ENCODE measurements around the gene TRAPPC2.
A peak's percentile ranks its signal among the peaks of the same experiment; 100 is the strongest.

TRAPPC2 gene

DNA sequence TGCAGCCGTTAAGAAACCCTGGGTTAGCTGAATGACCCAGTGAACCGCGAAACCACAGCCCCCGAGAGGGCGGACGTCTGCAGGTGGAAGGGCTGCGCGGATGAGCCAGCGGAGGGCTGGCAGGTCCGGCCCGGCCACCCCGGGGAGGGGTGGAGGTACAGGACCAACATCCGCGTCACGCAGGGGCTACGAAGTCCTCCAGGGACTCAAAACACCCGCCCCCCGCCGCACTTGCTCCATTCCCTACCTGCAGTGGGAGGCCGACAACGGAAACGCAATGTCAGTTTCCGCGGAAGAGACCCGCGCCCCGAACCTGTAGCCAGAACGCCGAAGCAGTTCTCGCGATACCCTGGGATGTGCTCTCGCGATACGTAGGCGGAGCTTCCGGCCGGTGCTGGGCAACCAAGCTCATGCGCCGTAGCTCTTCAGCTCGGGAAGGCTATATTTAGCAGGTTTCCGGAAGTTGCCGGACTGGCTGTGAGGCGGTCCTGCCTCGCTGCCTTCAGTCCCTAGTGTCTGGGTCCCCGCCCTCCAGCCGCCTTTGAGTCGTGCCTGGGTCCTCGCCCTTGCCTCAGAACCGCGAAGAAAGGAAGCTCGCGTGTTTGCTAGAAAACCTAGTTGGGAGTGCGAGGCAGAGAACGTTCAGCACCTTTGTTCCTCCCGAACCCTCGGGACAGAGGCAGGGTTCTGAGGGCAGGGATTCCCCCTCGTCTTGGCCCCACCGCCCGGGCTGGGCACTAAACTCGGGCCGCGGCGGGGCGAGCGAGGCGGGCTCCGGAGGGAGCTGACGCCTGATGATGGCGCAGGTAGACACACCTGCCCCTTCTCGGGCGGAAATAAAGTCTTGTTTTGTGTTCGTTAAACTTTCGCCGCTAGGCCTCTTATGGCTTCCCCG is at the start of gene TRAPPC2, which contains the start of gene OFD1:
Gene TRAPPC2, minus strand, starts transcription at position 343 of the 895 bp plus-strand sequence. CDS start 14,657 bp downstream, outside the sequence.
Gene OFD1, plus strand, starts transcription at position 471 of the 895 bp plus-strand sequence. Its CDS starts 324 bp downstream, at position 795.
- FAIRE-seq, result peak; percentile 86

DNA sequence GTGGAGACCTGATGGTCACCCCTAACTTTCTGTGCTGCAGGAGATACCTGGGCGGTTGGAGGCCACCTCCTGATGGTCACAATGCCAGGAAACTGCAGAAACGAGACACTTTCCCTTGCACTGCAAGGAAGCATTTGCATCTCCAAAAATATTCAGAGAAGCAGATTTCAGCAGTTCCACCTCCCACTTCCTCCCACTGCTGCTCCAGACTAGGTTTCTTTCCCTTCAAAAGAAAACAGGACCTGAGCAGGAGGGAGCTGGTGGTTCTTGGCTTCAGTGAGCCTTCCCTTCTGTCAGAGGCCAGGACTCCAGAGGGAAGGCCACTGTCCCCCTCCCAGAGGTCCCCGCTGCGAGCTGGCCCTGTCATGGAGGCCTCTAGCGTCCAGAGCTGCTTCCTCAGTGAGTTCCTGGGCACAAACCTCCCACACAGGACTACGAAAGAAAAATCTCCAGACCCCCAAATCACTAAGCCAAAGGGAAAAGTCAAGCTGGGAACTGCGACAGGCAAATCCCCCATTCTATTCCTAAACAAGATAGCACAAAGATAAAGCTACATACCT is 46.5 kb upstream of the TRAPPC2 start:
- no peak for FAIRE-seq

DNA sequence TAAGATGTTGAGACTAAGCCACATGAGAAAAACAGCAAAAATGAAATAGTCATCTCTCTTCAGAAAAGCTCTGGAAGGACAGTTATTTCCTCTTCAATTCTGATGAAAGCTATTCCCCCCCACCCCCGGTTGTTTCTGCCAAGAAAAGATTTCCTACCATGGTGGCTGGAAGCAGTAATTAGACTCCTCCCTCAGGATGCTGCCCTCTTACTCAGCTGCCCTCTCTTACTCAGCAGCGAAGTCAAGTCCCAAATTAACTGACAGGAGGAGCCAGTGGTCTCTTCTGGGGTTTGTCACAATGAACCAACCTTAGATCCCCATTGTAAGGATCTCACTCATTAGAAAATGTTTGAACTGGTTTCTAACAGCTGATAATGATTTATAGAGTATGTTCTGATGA is 44.5 kb upstream of the TRAPPC2 start:
- no peak for FAIRE-seq

DNA sequence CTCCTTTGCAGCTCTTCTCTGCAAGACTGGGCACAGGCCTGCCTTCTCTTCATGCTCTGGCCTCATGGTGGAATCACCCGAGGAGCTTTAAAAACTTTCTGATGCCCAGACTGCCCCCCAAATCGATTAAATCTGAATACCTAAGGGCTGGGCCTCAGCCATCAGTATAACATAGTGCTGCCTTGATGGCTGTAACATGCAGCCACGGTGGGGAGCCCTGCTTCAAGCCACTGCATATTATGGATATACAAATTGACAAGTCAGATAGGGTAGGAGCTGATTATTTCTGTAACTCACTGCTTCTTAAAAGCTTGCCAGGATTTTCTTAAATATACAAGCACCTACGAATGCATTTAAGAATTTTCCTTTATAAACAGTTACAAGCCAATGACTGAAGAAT is 42.0 kb upstream of the TRAPPC2 start:
- FAIRE-seq, result no peak

DNA sequence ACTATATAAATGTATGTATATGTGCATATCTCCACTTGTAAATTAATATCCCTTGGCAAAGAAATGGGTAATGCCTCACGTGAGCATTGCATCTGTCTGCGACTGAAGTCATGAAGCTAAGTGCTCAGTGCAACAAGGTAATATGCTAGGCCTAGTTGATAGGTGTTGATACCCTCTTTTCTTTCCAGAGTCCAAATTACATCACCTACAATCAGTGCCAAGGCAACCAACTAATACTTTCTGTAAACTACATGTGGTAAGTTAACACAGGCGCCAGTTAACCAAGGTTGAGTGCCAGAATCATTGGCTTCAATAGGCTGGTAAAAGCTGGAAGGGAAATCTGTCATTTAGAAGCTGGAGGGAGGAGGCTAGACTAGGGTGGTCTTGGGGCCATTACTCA is 41.4 kb upstream of the TRAPPC2 start:
- no peak for FAIRE-seq

DNA sequence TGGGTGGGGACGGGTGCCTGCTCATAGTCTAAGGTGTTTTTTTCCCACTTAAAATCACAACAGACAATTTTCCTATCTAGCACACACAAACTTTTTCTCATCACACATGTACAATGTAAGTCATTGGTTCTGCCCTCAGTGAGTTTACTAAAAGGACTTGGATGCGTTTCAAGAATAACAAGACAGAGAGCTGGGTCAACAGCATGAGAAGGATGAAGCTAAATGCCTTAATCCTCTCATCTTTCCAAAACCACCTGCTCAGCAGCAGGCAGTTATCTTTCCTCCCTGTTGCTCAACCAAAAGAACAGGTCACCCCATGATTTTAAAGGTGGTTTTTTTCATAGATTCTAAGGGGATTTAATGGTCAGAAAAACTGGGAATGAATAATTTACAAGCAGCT is 40.3 kb upstream of the TRAPPC2 start:
- FAIRE-seq, result no peak

DNA sequence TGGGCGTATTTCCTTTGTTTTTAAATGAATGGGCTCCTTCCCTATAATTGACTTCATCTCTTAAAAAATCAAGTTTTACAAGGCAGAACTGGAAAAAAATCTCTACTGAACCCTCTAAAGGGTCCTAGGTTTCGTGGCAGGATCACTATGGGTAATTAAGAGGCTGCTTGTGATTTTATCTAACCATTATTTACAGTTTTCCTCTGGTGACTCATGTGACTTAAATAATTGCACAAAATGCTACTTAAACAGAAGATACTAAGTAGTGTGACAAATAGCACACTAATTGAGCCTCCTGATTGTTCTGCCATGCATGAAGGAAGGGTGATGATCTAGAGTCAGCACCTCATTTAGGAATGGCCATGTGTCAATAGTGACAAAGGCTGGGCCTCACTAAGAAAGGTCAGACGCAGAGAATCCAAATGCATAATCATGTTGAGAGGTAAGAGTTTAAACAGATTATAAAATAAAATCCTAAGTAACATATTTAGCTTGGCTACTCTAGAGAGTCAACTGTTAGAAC is 35.7 kb upstream of the TRAPPC2 start:
- no peak for FAIRE-seq

DNA sequence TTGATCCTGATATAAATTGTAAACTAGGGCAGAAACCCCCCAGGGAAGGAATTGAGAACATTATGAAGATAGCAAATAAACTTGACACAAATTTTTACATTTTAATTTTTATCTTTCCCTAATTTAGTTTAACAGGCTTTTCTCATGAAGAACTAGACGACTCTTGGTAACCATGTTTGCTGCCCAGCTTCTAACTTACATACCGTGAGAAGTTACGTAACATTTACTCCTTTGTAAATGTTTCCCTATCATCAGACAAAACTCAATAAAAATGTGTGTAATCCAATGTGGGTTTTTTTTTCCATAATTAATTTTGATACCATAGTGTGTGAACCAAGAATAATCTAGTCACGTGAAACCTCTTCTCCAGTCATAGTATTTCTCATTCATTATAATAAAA is 34.5 kb upstream of the TRAPPC2 start:
- no peak for FAIRE-seq

DNA sequence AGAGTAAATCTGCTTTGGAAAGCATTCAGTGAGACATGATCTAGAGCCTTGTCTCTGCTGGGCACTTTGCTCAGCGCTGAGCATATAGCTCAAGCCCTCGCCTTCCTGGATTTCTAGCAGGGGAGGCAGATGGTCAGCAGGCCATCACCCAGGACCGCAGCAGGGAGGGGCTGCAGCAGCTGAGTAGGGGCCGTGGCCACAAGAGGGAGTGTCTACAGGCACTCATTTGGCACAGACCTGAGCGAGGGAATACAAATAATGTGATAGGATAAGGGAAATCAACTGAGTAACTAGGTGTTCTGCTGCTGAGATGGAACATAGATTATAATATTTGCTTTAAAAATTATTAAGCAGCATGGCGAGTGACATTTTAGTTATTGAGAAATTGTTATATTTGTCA is 30.3 kb upstream of the TRAPPC2 start:
- FAIRE-seq, result no peak

DNA sequence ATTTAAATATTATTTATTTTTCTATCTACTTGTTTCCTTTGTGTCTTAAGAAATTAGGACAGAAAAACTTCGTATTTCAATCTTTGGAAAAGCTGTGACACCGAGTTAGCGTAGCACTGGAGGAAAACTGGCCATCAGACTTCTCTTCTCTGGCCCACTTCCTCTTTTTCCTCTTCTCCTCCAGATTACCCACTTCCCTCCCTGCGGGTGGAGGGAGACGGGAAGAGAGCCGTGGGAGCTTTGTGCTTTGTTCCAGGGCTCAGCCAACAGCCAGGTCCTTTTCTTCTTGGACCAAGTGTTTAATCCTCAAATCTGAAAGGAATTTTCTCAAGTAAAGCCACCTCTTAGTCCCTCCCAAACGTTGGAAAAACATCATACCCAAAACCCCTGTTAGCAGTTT is 29.9 kb upstream of the TRAPPC2 start:
- FAIRE-seq, result no peak

DNA sequence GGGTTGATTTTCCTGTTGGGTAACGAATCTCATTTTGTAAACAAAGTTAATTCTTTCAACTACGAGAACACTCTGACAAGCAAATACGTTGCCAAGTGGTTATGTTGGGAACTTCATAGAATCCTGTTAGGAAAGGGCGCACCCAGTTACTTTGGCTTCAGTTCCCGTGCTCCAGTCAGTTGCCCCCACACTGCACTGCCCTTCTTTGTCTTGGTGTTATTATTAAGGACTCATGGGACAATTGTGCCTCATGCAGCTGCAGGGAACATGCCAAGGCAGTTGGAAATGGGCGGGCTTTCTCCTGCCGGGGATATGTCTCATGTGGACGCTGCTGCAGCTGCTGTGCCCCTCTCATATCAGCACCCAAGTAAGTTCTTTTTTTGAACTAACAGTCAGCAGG is 29.1 kb upstream of the TRAPPC2 start:
- no peak for FAIRE-seq

DNA sequence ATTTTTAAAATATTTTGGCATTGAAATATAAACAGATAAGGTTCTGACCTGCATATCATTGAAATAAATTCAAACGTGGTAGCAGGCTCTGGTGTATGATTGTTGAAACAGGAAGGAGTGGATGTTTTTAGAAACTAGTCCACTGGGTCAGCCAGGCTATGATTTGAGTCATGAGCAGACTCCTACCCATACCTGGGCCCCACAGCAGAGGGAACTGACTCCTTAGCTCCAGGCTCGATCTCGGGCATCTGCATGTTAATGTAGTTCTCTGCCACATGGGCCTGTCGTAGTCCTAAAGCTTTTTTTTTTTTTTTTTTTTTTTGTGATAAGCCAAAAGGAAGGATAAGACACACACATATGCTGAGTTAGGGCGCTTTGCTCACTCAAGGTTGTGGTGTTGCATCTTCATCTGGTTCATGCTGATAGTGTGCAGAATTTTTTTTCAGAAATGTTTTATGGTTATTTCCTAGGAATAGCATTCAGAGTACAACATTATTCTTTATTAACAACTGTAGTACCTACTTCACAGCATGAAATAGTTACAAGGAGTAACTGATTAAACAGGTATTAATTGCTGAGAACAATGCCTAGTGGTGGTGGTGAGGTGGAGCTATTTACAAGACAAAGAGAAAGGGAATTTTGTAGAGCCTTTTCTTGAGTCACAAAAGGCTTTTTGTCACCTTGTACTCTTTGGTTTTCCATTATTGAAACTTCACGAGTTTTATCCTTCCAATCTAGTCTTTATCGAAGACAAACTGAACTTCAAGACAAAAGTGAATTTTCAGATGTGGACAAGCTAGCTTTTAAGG is 27.4 kb upstream of the TRAPPC2 start:
- no peak for FAIRE-seq

DNA sequence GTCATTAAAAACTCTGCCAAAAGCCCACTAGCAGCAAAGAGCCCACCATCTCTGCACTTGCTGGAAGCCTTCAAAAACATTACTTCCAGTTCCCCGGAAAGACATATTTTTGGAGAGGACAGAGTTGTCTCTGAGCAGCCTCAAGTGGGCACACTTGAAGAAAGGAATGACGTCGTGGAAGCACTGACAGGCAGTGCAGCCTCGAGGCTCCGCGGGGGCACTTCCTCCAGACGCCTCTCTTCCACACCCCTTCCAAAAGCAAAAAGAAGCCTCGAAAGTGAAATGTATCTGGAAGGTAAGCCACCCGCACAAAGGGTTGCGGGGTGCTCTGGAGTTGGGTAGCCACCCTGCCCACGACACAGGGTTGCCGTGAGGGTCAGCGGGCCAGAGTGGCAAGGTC is 26.0 kb upstream of the TRAPPC2 start:
- FAIRE-seq, result no peak

DNA sequence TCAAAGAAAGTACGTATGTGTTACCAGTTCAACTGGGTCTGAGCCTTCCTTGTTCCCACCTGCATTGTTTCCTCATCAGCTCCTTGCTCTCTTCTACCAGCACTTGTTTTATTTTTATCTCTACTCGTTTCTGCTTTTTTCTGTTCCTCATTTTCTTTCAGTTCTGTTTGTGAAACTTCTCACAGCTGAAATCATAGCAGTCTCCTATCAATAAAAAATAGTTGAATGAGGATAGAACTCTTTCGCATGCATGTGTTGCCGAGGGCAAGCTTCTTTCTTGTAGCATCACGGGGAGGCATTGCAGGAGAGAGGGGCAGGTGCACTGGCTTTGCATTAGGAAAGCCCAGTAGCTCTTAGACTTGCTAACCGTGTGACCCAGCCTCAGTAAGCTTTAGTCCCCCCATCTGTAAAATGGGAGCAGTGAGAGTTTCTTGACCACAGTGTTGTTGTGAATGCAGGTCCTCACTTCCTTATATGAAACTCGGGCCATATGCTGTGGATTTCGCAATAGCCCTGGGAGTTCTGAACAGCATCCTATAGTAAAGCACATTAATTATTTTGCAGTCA is 24.8 kb upstream of the TRAPPC2 start:
- FAIRE-seq, result no peak

DNA sequence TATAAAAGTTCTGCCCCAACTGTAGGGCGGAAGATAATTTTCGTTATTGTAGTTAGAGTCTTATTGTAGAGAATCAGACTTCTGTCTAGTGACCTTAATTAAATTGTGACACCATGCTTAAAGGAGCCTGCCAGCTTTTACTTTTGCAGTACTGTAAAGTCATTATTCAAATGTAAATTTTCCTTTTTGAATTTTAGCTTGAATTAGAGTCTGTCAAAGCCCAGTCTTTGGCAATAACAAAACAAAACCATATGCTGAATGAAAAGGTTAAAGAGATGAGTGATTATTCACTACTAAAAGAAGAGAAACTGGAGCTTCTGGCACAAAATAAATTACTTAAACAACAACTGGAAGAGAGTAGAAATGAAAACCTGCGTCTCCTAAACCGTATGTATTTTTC is 22.0 kb upstream of the TRAPPC2 start:
- FAIRE-seq, result no peak

DNA sequence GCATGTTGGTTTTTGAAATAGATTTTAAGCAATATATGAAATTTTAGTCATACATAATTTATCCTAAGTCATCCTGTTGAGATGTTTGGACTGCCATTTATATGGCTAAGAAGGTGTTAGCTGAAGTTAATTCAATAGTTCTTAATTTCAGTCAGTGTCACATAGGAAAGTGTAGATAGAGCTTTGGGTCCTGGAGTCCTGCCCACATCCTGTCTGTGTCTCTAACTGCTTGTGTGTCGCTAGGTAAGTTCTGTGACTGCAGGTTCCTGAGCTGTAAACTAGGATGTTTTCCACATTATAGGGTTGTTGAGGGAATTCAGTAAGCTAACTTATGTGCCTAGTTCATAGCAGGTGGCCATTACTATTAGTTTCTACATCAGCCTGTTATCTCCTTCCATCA is 20.8 kb upstream of the TRAPPC2 start:
- FAIRE-seq, result no peak

DNA sequence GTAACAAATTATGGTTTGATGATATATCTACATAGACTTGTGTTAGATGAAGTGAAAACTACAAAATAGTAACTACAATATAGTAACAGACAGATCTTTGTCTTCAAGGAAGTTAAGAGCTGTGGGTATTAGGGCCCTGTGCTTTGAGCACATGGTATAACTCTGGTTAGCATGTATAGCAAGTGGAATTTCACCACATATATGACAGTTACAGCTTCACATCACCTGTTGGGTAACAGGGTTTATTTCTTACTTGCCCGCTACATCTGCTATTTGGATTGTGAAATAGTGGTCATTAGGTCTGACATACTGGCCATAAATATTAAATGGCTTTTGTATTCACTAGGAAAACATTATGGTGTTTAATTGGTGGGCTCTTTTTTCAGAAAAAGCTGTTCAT is 20.3 kb upstream of the TRAPPC2 start:
- no peak for FAIRE-seq

DNA sequence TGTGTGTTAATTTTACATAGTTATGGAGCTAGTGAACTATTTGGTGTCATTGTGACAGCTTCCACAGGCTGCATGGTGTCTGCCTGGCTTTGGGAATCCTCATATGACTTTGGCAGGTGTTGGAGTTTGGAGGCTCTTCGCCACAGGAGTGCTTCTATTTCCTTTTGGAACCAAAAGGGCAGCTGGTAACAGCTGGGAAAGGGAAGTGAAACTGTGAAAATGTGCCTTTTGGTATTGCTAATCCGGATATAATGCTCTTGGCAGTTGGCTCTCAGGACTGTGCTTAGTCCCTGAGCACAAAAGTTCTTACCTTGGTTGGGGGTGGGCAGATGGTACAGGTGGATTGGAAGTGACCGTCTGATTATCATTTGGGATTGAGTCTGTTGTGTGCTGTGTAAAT is 18.2 kb upstream of the TRAPPC2 start:
- no peak for FAIRE-seq

DNA sequence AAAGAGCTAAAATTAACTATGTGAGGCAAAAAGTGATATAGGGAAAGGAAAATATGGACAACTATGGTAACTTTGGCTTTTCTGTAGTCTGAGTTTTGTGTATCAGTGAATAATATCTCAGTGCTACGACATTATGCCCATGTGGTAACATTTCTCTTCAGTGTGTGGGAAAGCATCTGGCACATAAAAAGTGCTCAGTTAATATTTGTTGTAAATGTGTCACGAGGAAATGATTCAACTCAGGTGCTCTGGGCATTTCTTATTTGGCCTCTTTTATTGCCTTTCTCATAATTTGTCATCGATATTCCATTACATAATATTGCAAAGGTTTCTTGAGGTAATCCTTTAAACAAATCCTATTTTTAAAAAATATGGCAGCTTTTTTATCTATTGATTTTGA is 17.7 kb upstream of the TRAPPC2 start:
- no peak for FAIRE-seq

DNA sequence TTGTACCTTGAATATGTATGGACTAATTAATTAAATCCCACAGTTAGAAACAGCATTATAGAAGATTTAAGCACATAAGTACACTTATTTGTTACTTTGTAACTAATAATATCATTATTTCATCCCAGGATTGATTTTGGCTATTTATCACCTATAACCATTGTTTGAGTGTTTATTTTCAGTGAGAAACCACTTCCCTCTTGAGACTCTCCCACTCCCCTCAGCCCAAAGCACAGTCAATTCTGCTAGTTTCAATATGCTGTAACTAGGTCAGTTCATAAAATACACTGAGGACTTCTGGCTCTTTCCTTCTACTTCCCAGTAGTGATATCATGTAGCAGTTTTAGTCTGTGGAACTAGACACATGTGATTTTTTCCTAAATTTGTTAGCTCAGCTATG is 16.4 kb upstream of the TRAPPC2 start:
- FAIRE-seq, result no peak

DNA sequence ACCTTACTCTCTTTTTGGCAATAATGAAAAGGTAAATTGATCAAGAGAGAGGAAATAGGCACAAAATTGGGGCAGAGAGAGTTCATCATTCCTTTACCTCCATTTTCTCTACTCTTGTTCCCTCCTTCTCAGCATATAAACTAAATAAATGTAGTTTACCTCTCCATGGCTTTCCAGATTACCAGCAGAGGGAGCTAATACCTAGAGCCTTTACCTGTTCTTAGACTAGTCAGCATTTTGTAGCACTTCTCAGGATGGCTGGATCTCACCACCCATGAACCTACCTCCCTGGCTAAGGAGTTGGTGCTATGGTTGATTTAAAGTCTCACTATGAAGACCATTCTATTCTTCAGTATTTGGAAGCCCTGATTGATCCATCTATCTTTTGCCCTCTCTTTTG is 15.8 kb upstream of the TRAPPC2 start:
- no peak for FAIRE-seq

DNA sequence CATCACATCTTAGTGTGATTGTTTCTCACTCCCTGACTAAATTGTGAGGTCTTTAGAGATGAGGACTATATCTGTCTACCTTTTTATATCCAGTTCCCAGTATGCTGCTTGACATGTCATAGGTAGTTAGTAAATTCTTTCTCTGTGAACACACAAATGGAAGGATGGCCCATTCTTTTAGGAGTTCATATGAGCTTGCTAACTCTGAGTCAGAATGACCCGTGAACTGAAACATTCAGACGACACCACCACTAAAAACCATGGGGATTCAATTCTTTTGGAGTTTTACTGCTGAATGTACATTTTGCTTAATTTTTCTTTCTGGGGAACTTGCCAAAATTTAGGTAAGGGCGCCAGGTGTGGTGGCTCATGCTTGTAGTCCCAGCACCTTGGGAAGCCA is 14.1 kb upstream of the TRAPPC2 start:
- FAIRE-seq, result no peak

DNA sequence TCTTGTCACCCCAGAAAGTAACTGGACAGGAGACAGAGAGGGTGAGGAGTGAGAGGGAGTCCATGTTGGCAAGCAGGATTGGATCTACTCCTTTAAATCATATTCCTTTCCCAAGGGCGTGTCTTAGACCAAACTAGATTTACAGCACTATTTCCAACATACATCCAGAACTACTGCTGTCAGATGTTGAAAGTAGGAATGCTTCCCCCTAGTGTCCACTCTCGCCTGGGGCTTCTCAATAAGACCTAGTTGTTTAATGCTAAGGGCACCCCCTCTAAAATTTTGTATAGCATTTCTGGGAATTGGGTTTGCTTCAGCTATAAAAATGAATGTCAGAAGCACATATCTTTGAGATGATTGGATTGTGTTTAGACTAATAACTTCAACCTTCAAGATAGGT is 13.4 kb upstream of the TRAPPC2 start:
- peak; percentile 38 for FAIRE-seq
